ENCODE data around the gene MACROD1. TPM values are rescaled to one million over a fixed set of nuclear protein-coding genes. Genes with fewer than 3 reads are reported as not detected.

The MACROD1 gene, protein sequence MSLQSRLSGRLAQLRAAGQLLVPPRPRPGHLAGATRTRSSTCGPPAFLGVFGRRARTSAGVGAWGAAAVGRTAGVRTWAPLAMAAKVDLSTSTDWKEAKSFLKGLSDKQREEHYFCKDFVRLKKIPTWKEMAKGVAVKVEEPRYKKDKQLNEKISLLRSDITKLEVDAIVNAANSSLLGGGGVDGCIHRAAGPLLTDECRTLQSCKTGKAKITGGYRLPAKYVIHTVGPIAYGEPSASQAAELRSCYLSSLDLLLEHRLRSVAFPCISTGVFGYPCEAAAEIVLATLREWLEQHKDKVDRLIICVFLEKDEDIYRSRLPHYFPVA
- 10 to 100 TPM; 16.5 to 17.8 (median 17.1) TPM for total RNA-seq

DNA sequence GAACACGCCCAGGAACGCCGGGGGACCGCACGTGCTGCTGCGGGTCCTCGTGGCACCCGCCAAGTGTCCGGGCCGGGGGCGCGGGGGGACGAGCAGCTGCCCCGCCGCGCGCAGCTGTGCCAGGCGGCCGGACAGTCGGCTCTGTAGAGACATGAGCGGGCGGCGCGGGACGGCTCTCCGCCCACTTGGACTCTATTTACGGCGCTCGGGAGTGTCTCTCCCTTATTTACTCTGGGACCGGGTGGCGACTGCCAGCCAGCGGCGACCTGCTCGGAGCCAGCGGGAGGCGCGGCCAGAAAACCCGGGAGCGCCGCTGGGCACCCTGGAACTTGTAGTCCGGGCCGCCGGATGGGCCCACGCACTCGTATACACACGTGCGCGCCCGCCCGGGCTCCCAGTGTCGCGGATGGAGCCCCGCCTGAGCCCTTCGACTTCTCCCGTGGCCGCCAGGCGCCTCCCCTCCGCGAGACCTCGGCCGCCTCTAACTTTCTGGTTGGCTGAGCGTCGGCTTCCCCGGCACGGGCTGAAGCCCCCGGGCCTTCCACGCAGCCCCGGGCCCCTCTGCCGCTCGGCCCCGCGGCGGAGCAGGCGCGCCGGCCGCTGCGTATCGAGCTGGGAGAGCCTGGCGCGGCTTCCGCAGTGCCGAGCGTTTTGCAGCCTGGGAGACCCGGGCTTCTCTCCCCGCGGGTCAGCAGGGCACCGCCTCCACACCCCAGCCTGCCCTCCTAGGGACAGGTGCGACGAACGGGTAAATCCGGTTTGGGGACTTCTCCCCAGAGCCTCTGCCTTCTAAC, at the start of gene MACROD1:
MACROD1 (minus strand) TSS at position 272 of the 794 bp plus-strand sequence; CDS start at position 153, 119 bp downstream.
- H3K4me1 Mint-ChIP-seq (ENCODE audit: low read depth): peaks cover 12% of the 10 kb centered on the region
- peak within 1 kb of the TSS; percentile 93 for H3K4me3 Mint-ChIP-seq
- ATAC-seq: peak; percentile 96 to 97
- H3K27me3 Mint-ChIP-seq (ENCODE audit: low read depth): no peaks in the 10 kb centered on the region
- peak; percentile 80 for DNase-seq
- H3K9me3 Mint-ChIP-seq: no peaks in the 10 kb centered on the region
- no peaks in the 10 kb centered on the region for H3K36me3 Mint-ChIP-seq (ENCODE audit: insufficient read depth)

DNA sequence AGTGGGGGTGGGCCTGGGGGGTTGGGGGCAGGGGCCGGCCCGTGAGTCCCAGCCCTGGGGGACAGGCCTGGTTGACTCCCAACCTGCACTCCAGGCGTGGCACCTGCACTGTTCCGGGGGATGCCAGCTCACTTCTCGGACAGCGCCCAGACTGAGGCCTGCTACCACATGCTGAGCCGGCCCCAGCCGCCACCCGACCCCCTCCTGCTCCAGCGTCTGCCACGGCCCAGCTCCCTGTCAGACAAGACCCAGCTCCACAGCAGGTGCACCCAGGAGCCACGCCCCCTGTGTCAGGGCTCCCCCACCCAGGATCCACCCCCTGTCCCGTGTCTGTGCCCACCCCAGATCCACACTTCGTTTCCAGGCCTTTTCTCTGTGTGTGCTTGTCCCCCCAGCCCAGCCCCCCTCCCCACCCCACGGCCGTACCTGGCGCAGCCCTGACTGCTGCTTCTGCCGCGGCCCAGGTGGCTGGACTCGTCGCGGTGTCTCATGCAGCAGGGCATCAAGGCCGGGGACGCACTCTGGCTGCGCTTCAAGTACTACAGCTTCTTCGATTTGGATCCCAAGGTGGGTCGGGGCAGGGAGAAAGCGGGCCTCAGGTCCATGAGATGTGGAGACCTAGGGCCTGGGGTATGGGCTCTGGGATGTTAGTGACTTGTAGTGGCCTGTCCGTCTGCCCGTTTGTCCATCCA, 45.4 kb upstream of the MACROD1 start:
- DNase-seq (no peak), ATAC-seq (no peak)
- Mint-ChIP-seq H3K4me3 (no peak overlapping the region), H3K27me3 (ENCODE audit: low read depth) (no peaks in the 10 kb centered on the region), H3K9me3 (no peaks in the 10 kb centered on the region), H3K4me1 (ENCODE audit: low read depth) (peaks cover 28% of the 10 kb centered on the region), H3K36me3 (ENCODE audit: insufficient read depth) (peaks cover 33% of the 10 kb centered on the region)

DNA sequence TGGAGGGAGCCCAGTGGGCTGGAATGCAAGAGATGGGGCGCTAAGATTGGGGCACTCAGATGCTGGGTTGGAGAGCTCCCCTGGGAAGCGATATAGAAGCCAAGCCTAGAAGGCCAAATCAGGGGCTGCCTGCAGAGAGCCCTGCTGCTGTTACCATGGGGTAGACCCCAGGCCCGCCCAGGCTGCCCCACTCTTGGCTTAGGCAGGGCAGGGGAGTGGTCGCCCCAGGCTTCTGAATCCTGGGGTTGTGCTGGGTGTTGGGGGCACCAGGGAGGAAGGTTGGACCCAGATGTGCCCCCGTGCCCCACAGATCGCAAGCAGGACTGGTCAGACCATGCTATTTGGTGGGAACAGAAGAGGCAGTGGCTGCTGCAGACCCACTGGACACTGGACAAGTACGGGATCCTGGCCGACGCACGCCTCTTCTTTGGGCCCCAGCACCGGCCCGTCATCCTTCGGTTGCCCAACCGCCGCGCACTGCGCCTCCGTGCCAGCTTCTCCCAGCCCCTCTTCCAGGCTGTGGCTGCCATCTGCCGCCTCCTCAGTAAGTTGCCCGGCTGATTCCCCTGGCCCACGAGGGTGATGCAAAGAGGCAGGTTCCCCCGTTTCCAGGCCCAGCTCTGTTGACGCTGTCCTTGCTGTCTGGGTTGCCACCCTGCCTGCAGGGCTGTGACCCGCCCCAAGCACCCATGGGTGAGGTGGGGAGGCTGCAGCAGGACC, 44.5 kb upstream of the MACROD1 start:
- no peak overlapping the region for H3K4me3 Mint-ChIP-seq
- no peaks in the 10 kb centered on the region for H3K9me3 Mint-ChIP-seq
- H3K36me3 Mint-ChIP-seq (ENCODE audit: insufficient read depth): peaks cover 33% of the 10 kb centered on the region
- H3K27me3 Mint-ChIP-seq (ENCODE audit: low read depth): no peaks in the 10 kb centered on the region
- DNase-seq (no peak), ATAC-seq (no peak)
- peaks cover 36% of the 10 kb centered on the region for H3K4me1 Mint-ChIP-seq (ENCODE audit: low read depth)

DNA sequence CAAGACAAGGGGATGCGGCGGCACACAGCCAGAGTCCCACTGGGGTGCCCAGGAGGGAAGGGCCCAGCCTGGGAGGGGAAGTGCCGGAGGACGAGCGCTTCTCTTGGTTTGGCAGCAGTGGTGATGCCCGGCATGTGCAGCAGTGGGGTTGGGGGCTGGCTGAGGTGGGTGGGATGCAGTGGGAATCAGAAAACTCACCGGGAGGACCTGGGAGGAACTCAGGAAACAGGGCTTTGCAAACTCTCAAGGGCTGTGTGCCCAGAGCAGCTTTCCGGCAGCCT, 43.6 kb upstream of the MACROD1 start:
- H3K27me3 Mint-ChIP-seq (ENCODE audit: low read depth): no peaks in the 10 kb centered on the region
- DNase-seq: no peak
- peaks cover 31% of the 10 kb centered on the region for H3K36me3 Mint-ChIP-seq (ENCODE audit: insufficient read depth)
- H3K4me3 Mint-ChIP-seq: no peak overlapping the region
- H3K4me1 Mint-ChIP-seq (ENCODE audit: low read depth): peaks cover 36% of the 10 kb centered on the region
- ATAC-seq: no peak
- no peaks in the 10 kb centered on the region for H3K9me3 Mint-ChIP-seq

DNA sequence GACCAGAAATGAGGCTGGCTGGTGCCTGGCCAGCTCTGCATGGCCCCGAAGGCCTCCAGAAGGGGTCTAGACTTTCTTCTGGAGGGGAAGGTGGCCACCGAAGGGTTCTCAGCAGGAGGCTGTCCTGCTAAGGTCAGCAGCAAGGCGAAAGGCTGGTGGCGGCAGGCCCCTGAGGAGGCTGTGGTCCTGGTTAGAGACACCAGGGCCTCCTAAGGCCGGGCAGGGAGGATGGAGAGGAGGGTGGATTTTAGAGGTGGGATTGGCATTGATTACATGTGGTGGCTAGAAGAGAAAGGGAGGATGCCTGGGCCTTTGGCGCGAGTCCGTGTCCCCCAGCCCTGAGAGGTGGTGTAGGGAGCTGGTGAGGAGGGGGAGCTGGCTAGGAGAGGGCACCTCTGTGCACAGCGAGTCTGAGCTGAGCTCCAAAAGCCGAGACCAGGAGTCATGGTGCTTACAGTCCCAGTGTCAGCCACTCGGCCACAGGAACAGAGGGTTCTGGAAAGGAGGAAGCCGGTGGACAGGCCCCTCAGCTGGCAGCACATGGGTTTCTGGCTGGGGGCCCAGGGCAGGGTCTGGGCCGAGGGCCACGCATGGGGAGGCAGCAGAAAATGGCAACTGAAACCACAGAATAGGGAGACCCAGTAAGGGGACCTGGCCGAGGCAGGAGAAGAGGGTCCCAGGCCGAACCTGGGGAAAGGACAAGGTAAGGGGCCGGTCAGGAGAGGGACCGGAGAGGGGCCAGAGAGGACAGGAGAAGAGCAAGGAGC, 43.1 kb upstream of the MACROD1 start:
- no peak for ATAC-seq
- no peak for DNase-seq
- H3K36me3 Mint-ChIP-seq (ENCODE audit: insufficient read depth): peaks cover 36% of the 10 kb centered on the region
- H3K4me3 Mint-ChIP-seq: peak overlapping the region; percentile 96
- no peaks in the 10 kb centered on the region for H3K9me3 Mint-ChIP-seq
- H3K27me3 Mint-ChIP-seq (ENCODE audit: low read depth): no peaks in the 10 kb centered on the region
- H3K4me1 Mint-ChIP-seq (ENCODE audit: low read depth): peaks cover 42% of the 10 kb centered on the region

DNA sequence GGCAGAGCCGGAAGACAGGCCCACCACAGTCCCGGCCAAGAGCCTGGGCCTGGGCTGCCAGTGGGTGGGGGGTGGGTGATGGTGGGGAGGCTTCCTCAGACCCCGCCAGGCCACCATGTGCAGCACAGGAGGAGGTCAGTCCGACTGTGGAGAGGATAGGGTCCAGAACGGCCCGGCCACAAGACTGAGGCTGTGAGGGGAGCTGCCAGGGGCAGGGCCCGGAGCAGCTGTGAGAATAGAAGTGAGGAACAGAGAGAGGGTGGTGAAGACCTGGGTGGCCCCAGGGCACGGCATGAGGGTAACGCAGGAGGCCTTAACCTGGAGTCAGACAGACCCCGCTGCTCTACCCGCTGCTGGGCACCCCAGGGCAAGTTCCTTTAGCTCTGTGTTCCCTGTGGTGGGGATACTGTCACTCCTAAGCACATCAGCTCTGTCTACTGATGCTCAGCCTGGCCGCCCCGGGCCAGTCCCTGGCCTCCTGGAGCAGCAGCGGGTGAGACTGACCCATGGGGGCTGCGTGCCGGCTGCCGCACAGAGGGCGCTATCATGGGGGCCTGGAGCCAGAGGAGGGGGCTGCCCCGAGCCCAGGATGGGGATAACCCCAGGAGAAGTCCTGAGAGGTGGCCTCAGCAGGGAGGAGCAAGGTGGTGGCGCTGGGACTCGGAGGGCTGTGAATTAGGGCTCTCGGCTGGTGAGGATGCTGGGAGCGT, 42.3 kb upstream of the MACROD1 start:
- Mint-ChIP-seq H3K27me3 (ENCODE audit: low read depth) (no peaks in the 10 kb centered on the region), H3K36me3 (ENCODE audit: insufficient read depth) (peaks cover 39% of the 10 kb centered on the region), H3K4me1 (ENCODE audit: low read depth) (peaks cover 44% of the 10 kb centered on the region), H3K9me3 (no peaks in the 10 kb centered on the region), H3K4me3 (peak overlapping the region; percentile 96)
- DNase-seq (no peak), ATAC-seq (no peak)

DNA sequence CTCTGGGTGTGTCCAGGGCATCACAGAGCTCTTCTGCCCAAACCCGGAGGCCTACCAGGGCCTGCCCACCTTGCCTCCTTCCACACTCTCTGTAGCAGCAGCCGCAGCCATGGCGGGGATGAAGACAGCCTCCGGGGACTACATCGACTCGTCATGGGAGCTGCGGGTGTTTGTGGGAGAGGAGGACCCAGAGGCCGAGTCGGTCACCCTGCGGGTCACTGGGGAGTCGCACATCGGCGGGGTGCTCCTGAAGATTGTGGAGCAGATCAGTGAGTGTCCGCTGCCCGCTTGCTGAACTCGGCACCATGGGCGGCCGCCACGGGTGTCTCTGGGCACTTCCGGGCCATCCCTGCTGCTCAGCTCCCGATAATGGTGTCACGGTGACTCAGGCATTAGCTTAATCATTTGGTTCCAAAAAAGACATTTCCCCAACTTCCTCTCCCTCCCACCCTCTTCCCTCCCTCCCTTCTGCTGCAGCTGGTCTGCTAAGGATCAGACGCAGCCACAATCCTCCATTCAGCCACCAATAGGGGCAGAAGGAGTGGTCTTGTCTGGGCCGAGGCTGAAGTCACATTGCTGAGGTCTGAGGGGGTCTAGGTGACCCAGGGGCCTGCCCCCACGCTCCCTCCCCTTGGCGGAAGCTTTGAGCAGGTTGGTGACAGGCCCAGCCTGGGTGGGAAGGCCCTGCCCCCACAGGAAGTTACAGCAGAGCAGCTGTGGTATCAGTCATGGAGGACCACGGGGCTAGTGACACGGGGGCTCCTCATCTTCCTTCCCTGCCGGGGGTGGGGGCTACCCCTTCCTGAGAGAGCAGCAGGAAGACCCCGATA, 41.6 kb upstream of the MACROD1 start:
- ATAC-seq: peak; percentile 78 to 79
- Mint-ChIP-seq H3K9me3 (no peaks in the 10 kb centered on the region), H3K4me3 (peak overlapping the region; percentile 96), H3K4me1 (ENCODE audit: low read depth) (peaks cover 42% of the 10 kb centered on the region), H3K27me3 (ENCODE audit: low read depth) (no peaks in the 10 kb centered on the region), H3K36me3 (ENCODE audit: insufficient read depth) (peaks cover 40% of the 10 kb centered on the region)
- peak; percentile 76 for DNase-seq

DNA sequence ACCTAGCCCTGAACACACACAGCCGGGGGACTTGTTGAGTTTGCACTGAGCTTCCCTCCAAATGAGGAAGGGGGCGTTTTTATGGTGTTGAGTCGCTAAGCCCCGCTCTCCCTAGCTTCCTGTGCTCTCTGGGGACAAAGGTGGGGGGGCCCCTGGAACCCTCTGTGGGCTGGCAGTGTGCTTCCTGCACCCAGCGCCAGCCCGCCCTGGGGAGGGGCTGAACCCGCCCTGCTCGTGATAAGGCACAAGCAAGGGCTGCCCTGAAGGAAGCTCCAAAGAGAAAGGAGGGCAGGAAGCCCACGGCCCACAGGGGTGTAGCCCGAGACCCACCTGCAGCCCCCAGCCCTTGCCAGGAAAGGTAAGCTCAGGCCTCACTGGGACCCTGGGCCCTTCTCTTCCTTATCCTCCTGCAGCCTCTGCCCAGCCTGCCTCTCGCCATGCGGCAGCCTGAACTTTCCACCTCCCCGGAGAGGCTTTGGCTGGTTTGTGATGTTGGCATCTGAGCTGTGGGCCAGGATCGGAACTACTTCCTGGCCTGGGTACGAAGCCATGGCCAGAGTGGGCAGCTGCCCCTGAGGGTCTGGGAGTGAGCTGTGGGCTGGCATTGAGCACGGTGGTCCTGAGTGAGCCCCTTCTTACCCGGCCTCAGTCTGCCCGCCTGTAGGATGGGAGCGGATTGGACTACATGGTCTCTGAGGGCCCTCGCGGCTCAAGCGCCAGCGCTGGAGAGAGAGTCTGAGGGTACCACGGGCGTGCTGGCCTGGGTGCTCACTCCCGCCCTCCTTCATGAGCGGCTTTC, 40.7 kb upstream of the MACROD1 start, which contains the start of gene FERMT3:
FERMT3 (plus strand) TSS at position 265 of the 799 bp plus-strand sequence. CDS start 644 bp downstream, outside the sequence.
- ATAC-seq (peak; percentile 41 to 58), DNase-seq (peak; percentile 68)
- Mint-ChIP-seq H3K36me3 (ENCODE audit: insufficient read depth) (peaks cover 38% of the 10 kb centered on the region), H3K4me1 (ENCODE audit: low read depth) (peaks cover 40% of the 10 kb centered on the region), H3K9me3 (no peaks in the 10 kb centered on the region), H3K4me3 (peak within 1 kb of the TSS; percentile 96), H3K27me3 (ENCODE audit: low read depth) (no peaks in the 10 kb centered on the region)

DNA sequence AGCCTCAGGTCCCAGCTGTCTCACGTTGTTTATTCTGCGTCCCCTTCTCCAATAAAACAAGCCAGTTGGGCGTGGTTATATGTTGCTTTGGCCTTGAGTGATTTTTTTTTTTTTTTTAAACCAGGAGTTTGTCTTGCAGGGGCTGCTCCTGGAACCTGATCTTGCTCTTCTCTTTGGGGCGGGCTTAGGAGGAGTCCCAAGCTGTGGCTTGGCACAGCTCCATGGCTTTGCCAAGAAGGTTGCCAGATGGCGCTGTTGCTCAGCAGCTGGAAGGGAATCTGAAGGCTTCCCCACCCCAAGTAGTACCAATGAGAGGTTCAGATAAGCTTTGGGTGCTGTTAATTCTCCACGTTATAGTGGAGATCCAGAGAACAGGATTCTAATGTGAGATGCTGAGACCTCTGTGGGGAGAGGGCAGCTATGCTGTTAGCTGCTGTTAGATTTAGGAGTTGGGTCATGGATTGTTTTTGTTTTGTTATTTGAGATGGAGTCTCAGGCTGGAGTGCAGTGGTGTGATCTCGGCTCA, 38.6 kb upstream of the MACROD1 start:
- no peaks in the 10 kb centered on the region for H3K9me3 Mint-ChIP-seq
- ATAC-seq (peak in 1 of 2 donors; percentile 23), DNase-seq (peak; percentile 77)
- peak overlapping the region; percentile 62 for H3K4me3 Mint-ChIP-seq
- peaks cover 41% of the 10 kb centered on the region for H3K36me3 Mint-ChIP-seq (ENCODE audit: insufficient read depth)
- no peaks in the 10 kb centered on the region for H3K27me3 Mint-ChIP-seq (ENCODE audit: low read depth)
- peaks cover 40% of the 10 kb centered on the region for H3K4me1 Mint-ChIP-seq (ENCODE audit: low read depth)

DNA sequence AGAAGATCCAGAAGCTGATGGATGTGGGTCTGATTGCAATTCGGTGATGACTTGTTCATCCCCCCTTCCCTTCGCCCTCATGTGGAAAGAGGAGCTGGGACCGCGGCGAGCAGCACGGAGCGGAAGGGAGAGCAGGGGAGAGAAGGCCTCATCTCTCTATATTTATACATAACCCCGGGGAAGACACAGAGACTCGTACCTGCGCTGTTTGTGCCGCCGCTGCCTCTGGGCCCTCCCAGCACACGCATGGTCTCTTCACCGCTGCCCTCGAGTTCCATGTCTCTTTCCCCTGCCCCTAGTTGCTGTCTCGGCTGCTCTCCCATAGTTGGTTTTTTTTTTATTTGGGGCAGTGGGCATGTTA, 38.1 kb upstream of the MACROD1 start:
- Mint-ChIP-seq H3K27me3 (ENCODE audit: low read depth) (no peaks in the 10 kb centered on the region), H3K9me3 (no peaks in the 10 kb centered on the region), H3K36me3 (ENCODE audit: insufficient read depth) (peaks cover 38% of the 10 kb centered on the region), H3K4me1 (ENCODE audit: low read depth) (peaks cover 37% of the 10 kb centered on the region), H3K4me3 (no peak overlapping the region)
- ATAC-seq: no peak
- DNase-seq: no peak

DNA sequence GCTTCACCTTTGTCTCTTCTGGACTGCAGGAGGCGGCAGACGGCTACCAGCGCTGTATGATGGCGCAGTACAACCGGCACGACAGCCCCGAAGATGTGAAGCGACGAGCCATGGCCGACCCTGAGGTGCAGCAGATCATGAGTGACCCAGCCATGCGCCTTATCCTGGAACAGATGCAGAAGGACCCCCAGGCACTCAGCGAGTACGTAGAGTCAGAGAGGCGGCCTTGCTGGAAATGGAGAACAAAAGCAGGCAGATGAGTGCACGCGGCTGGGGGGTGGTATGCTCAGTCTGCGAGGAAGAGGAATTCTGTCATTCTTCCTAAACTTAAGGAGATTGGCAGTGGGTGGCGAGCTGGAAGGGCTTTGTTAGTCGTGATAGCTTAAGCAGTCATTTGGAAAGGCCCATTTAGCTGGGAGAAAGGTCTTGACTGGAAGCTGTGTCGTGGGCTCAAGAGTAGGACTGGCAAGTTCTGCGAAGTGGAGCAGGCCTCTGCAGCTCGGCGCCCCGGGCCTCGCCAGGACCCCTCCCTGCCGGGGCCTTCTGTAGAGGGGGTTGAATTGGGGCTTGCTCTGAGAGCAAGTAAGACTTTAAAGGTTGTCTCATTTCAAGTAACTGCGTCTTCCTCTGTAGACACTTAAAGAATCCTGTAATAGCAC, 37.6 kb upstream of the MACROD1 start:
- DNase-seq: no peak
- H3K36me3 Mint-ChIP-seq (ENCODE audit: insufficient read depth): peaks cover 35% of the 10 kb centered on the region
- peaks cover 32% of the 10 kb centered on the region for H3K4me1 Mint-ChIP-seq (ENCODE audit: low read depth)
- no peaks in the 10 kb centered on the region for H3K27me3 Mint-ChIP-seq (ENCODE audit: low read depth)
- ATAC-seq: no peak
- no peaks in the 10 kb centered on the region for H3K9me3 Mint-ChIP-seq
- no peak overlapping the region for H3K4me3 Mint-ChIP-seq
